OCI-LY3 (cell line): Measurements from ENCODE around the gene DPYSL4.

Experiments
- CTCF ChIP-seq: fragments of 200-600, 300-600 bp; sonication (generic); IDR thresholded peaks from 2 replicates; pipeline ENCODE4 v1.5.1; 2014; ENCODE audit warnings: antibody characterized with exemption, low read length, low read depth
- EZH2phosphoT487 ChIP-seq: fragments of 200-600 bp; shearing (Covaris generic); IDR thresholded peaks from 2 replicates; pipeline ENCODE4 v1.6.1; 2018; ENCODE audit warnings: antibody characterized with exemption, mixed run types, low read depth

DNA sequence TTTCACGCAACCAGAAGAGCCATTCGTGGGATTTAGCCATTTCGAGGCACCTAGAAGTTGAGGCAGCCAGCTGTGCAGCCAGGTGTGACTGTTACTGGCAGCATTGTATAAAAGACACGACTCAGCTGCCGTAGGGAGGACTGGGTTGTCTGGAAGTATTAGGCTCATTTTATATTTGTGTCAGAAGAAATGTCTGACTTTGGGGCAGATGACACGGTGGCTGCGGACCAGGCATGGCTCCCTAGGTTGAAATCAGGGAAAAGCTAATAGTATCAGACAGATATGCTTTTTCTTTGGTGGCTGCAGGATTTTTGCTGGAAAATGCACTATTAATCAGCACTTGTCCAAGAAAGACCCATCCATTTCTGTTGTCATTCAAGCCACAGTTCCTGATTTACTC is 4.2 kb upstream of the DPYSL4 start:
- TF ChIP-seq CTCF = no peak
- TF ChIP-seq EZH2phosphoT487 = no peak
